DOHH2 (cell line): ENCODE measurements around the gene LAMC1.

ENCODE experiments used
- H3F3A ChIP-seq: fragments of 200-600 bp; sonication (generic), shearing (Covaris generic); 2 replicates; pipeline ENCODE4 v1.6.0; 2016; ENCODE audit warnings: antibody characterized with exemption, mild to moderate bottlenecking; ENCODE audit not compliant: control insufficient read depth, insufficient read depth
- H3K27ac ChIP-seq: fragments of 200-600 bp; sonication (generic); 2 replicates; pipeline ENCODE4 v1.5.1; 2014; ENCODE audit warnings: low read depth, mild to moderate bottlenecking, low read length, moderate library complexity
- H3K27me3 ChIP-seq: fragments of 200-600 bp; sonication (generic); 2 replicates; pipeline ENCODE4 v1.6.1; 2014; ENCODE audit warnings: mild to moderate bottlenecking, low read length, mixed read lengths; ENCODE audit not compliant: control insufficient read depth
- H3K36me3 ChIP-seq: fragments of 200-600 bp; sonication (generic); 2 replicates; pipeline ENCODE4 v1.6.1; 2014; ENCODE audit warnings: mild to moderate bottlenecking, low read length, moderate library complexity, mixed read lengths; ENCODE audit not compliant: control insufficient read depth
- H3K4me1 ChIP-seq: fragments of 200-600 bp; sonication (generic); 2 replicates; pipeline ENCODE4 v1.6.1; 2014; ENCODE audit warnings: mild to moderate bottlenecking, low read length, mixed read lengths; ENCODE audit not compliant: control insufficient read depth
- H3K4me2 ChIP-seq: fragments of 200-600 bp; sonication (generic); 2 replicates; pipeline ENCODE4 v1.6.0; 2014; ENCODE audit warnings: mild to moderate bottlenecking, low read length, moderate library complexity
- H3K4me3 ChIP-seq: fragments of 200-600 bp; sonication (generic); 2 replicates; pipeline ENCODE4 v1.5.1; 2014; ENCODE audit warnings: mild to moderate bottlenecking, low read length, mixed read lengths
- H3K79me2 ChIP-seq: fragments of 200-600 bp; sonication (generic); 2 replicates; pipeline ENCODE4 v1.6.1; 2014; ENCODE audit warnings: mild to moderate bottlenecking, low read length, mixed read lengths; ENCODE audit not compliant: control insufficient read depth
- H3K9me2 ChIP-seq: fragments of 200-600 bp; sonication (generic); replicated peaks from 2 replicates; pipeline ENCODE4 v1.6.1; 2014; ENCODE audit warnings: mild to moderate bottlenecking, low read length, mixed read lengths; ENCODE audit not compliant: control insufficient read depth
- H3K9me3 ChIP-seq: fragments of 200-600 bp; sonication (generic); 2 replicates; pipeline ENCODE4 v1.6.1; 2014; ENCODE audit warnings: antibody characterized with exemption, low read length, mixed read lengths; ENCODE audit not compliant: control insufficient read depth, insufficient read depth
- H4K20me1 ChIP-seq: fragments of 200-600 bp; sonication (generic); 2 replicates; pipeline ENCODE4 v1.6.0; 2014; ENCODE audit warnings: low read depth, mild to moderate bottlenecking, antibody characterized with exemption, low read length, moderate library complexity; ENCODE audit not compliant: control insufficient read depth, insufficient read depth
- EZH2phosphoT487 ChIP-seq: fragments of 200-600 bp; sonication (generic); IDR thresholded peaks from 2 replicates; pipeline ENCODE4 v1.6.1; 2017; ENCODE audit warnings: borderline replicate concordance, mild to moderate bottlenecking, antibody characterized with exemption, low read length, moderate library complexity, mixed read lengths
- TF ChIP-seq, protein P1 (sequence below): fragments of 200-600 bp; sonication (generic); IDR thresholded peaks from one replicate; pipeline ENCODE4 v1.5.1; 2014; ENCODE audit warnings: antibody characterized with exemption, mild to moderate bottlenecking, low read depth, low read length; ENCODE audit not compliant: poor library complexity, severe bottlenecking

The LAMC1 gene

DNA sequence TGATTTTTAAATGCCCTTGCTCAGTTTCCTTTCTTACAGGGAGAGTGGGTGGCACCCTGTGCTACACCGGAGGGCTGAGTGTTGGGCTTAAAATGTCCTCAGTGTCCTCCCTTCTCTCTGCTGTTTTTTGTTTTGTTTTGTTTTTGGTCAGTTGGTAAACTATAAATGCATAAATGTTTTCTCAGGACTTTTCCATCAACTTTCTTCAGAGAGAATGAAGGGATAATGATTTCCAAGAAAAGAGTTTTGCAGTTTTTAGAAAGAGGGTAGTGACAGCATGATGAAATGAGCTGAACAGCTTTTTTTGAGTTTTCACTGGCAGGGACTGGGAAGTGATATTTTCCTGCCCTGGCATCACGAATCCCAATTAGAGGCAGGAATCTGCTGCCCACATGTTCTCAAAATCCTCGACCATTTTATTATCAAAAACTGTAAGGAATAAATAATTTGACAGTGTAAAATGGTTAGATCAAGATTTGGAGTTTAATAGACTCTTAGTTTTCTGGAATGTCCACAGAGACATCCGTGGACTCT lies 15.2 kb downstream of the LAMC1 start:
- Histone ChIP-seq H3K4me3 (no peak overlapping the region), H3K36me3 (no peaks in the 10 kb centered on the region), H3K9me3 (no peaks in the 10 kb centered on the region), H3K79me2 (peaks cover 10% of the 10 kb centered on the region), H3F3A (no peaks in the 10 kb centered on the region), H3K27me3 (no peaks in the 10 kb centered on the region), H3K4me1 (peaks cover 19% of the 10 kb centered on the region), H3K9me2 (no peaks in the 10 kb centered on the region), H4K20me1 (no peaks in the 10 kb centered on the region), H3K27ac (no peak overlapping the region), H3K4me2 (no peak overlapping the region)
- TF ChIP-seq, protein P1, sequence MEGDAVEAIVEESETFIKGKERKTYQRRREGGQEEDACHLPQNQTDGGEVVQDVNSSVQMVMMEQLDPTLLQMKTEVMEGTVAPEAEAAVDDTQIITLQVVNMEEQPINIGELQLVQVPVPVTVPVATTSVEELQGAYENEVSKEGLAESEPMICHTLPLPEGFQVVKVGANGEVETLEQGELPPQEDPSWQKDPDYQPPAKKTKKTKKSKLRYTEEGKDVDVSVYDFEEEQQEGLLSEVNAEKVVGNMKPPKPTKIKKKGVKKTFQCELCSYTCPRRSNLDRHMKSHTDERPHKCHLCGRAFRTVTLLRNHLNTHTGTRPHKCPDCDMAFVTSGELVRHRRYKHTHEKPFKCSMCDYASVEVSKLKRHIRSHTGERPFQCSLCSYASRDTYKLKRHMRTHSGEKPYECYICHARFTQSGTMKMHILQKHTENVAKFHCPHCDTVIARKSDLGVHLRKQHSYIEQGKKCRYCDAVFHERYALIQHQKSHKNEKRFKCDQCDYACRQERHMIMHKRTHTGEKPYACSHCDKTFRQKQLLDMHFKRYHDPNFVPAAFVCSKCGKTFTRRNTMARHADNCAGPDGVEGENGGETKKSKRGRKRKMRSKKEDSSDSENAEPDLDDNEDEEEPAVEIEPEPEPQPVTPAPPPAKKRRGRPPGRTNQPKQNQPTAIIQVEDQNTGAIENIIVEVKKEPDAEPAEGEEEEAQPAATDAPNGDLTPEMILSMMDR, result no peak
- no peak for TF ChIP-seq EZH2phosphoT487

- Histone ChIP-seq H3K4me2 (no peak overlapping the region), H3K9me3 (no peaks in the 10 kb centered on the region), H3K79me2 (peaks cover 10% of the 10 kb centered on the region), H3K27ac (no peak overlapping the region), H3F3A (no peaks in the 10 kb centered on the region), H3K4me3 (no peak overlapping the region), H3K36me3 (no peaks in the 10 kb centered on the region), H3K4me1 (peaks cover 21% of the 10 kb centered on the region), H3K27me3 (no peaks in the 10 kb centered on the region), H4K20me1 (no peaks in the 10 kb centered on the region), H3K9me2 (no peaks in the 10 kb centered on the region)
- TF ChIP-seq, protein P1, result no peak
- TF ChIP-seq EZH2phosphoT487, result no peak
Measured at GRCh38 chr1:183038913-183039312, 15.7 kb downstream of the LAMC1 start.

DNA sequence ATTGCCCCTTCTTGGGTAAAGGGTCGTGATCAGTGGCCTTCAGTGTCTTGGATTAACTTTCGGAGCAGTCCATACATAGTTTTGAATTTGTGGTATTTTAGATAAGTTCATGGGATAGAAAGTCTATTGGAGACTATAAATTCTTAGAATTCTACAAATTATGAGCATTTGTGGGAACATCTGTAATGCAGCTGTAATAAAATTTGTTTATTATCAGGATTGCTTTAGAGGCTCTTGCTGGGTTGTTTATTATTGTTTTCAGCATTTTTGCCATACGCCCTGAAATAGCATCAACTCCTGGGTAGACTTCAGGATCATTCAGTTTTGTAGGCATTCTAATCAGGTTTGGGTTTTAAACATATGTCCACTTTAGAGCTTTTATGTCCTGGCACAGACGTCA lies 16.1 kb downstream of the LAMC1 start:
- Histone ChIP-seq H3K27me3 (no peaks in the 10 kb centered on the region), H3K4me2 (no peak overlapping the region), H3K4me1 (peaks cover 24% of the 10 kb centered on the region), H3K27ac (no peak overlapping the region), H4K20me1 (no peaks in the 10 kb centered on the region), H3K9me3 (no peaks in the 10 kb centered on the region), H3K36me3 (no peaks in the 10 kb centered on the region), H3F3A (no peaks in the 10 kb centered on the region), H3K9me2 (no peaks in the 10 kb centered on the region), H3K79me2 (peaks cover 12% of the 10 kb centered on the region), H3K4me3 (no peak overlapping the region)
- TF ChIP-seq EZH2phosphoT487, result no peak
- TF ChIP-seq, protein P1, result no peak

GRCh38 chr1:183039985-183040447 lies 16.8 kb downstream of the LAMC1 start:
- Histone ChIP-seq H3K9me3 (no peaks in the 10 kb centered on the region), H3K9me2 (no peaks in the 10 kb centered on the region), H3K4me3 (no peak overlapping the region), H3K36me3 (no peaks in the 10 kb centered on the region), H3K4me2 (peak overlapping the region; percentile 30), H3K4me1 (peaks cover 31% of the 10 kb centered on the region), H3F3A (no peaks in the 10 kb centered on the region), H3K27ac (no peak overlapping the region), H3K79me2 (peaks cover 16% of the 10 kb centered on the region), H3K27me3 (no peaks in the 10 kb centered on the region), H4K20me1 (no peaks in the 10 kb centered on the region)
- no peak for TF ChIP-seq EZH2phosphoT487
- TF ChIP-seq, protein P1, result no peak
